Suppressor macrophage treated with lipopolysaccharide for 4 hours (primary cell): ENCODE results near the gene POLA2.

Experiments used
- DNase-seq: peaks from one replicate; pipeline ENCODE4 v3.0.0-alpha.2; 2020

Gene POLA2

GRCh38 chr11:65288706-65289536 is 27.2 kb downstream of the POLA2 start:
- DNase-seq: no peak

GRCh38 chr11:65290448-65291165 is 28.8 kb downstream of the POLA2 start:
- DNase-seq: peak; percentile 100

GRCh38 chr11:65291613-65292012 is 29.9 kb downstream of the POLA2 start:
- DNase-seq: peak; percentile 80

DNA sequence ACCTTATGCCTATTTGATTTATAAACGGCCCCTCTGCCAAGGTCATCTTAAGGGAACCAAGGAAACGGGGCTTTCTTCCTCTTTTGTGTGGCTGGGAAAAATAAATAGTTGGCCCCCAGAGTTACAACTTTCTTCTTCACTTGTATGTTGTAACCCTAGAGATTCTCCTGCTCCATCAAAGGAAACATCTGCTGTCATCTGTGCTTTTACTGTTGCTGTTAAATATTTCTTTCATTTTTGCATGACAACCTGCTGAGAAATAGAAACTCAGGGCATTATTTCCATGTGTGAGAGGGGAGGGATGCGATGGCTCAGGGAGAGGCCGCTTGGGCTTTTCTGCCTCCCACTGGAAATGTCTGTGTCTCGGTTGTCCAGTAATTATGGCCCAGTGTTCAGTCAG is 31.1 kb downstream of the POLA2 start:
- peak; percentile 84 for DNase-seq

- no peak for DNase-seq
Observed at GRCh38 chr11:65293909-65294381, 32.2 kb downstream of the POLA2 start.

DNA sequence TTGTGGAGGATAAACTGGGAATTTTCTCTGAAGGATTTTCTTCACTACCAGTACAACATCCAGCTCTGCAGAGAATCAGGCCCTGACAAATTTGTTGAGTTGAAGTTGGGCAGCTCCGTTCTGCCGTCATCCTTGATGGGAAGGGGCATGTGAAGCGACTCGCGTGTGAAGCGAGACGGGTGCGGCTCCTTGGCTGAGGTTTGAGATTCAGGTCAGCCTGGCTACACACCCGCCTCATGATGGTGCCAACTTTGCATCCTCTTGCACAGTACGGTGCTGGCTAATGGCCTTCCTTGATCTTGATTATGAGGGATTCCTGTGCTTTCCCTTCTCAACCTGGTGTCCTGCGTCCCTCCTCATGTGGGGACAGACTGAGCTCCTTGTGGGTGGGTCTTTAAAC is 33.2 kb downstream of the POLA2 start:
- DNase-seq: no peak

DNA sequence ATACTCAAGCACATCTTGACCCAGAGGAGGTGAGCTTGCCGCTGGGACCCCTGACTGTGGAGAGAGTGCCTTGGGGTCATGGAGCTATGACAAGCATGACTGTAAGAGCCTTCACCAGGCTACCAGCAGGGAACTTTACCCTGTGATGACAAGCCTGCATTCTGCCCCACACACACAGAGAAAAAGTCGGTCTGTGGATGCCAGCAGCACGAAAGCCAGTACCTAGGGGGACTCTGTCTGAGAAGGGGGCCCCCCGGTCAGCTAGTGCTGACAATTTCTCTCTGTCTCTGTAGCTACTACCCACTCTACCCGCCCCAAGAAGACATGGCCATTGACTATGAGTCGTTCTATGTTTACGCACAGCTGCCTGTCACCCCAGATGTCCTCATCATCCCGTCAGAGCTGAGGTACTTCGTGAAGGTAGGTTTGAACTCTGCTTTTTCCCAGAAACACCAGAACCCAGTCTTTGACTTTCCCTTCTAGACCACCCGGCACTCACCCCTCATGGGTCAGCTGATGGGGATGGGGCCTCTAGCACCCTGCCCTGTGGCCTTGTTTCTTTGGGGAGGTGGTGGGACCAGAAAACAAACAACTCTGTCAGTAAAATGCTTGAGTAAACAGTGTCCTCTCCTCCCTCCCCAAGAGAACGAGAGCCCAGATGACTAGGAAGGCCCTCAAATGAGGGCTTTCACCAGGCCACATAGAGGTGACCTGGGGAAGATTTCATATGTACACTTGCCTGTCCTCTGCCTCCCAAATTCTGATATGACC is 34.0 kb downstream of the POLA2 start:
- no peak for DNase-seq

DNA sequence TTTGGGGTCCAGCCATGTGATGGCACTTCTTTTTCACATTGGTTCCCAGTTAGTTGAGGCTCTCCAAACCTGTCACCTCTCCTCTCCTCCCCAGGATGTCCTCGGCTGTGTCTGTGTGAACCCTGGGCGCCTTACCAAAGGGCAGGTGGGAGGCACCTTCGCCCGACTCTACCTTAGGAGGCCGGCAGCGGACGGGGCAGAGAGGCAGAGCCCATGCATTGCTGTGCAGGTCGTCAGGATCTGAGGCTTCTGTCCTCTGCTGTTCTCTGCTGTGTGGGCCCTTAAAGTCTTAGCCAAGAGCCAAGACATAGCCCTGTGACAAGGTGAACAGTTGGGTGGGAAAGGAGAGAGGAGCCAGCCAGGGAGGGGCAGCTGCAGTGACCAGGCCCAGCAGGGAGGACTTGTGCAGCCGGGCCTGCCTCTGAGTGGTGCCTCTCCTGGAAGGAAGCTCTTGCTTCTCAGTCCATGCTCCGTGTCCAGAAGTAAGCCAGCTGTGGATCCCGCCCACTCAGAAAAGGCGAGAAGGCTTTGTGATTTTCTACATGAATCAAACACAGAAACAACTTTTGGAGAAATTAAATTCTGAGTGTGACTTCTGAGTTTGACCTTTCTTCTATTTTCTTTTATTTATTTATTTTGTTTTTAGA is 35.4 kb downstream of the POLA2 start:
- DNase-seq: no peak

GRCh38 chr11:65298131-65298535 is 36.4 kb downstream of the POLA2 start:
- no peak for DNase-seq

GRCh38 chr11:65298655-65299179 is 37.0 kb downstream of the POLA2 start:
- DNase-seq: no peak

GRCh38 chr11:65300621-65301275 is 39.0 kb downstream of the POLA2 start:
- DNase-seq: no peak

DNA sequence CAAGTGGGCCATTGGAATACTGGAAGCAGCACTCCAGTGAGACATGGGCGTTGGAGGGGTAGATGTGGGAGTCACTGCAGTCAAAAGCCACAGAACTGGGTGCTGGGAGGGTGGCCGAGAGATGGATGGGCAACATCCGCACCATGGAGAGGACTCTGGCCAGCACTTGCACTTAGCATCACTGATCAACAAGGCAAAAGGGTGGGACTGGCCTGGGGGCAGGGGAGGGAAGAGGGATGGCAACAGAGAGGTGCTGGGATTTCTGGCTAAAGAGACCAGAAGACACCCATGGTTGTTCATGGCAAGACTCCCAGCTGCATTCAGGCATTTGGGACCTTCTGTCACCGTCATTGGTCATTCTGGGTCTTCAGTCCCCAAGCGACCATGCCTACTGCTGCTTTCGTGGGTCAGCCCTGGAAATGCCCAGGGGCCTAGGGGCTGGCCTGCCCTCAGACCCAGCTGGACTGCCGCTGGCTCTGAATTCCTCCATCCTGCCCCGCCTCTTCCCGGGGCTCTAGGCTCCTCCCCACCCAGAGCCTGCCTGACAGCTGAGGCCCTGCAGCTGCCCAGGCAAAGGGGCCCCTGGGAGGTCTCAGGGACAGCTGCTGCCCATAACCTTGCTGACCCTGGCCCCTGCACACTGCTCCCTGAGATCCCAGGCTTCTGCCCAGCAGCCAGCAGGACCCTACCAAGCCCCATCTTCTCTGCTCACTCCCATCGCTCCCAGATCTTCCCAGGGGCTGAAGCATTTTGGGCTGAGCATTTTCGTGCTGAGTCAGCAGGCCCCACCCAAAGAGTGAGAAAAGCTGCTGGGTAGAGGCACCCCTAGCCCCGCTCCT is 39.9 kb downstream of the POLA2 start:
- DNase-seq: no peak

DNA sequence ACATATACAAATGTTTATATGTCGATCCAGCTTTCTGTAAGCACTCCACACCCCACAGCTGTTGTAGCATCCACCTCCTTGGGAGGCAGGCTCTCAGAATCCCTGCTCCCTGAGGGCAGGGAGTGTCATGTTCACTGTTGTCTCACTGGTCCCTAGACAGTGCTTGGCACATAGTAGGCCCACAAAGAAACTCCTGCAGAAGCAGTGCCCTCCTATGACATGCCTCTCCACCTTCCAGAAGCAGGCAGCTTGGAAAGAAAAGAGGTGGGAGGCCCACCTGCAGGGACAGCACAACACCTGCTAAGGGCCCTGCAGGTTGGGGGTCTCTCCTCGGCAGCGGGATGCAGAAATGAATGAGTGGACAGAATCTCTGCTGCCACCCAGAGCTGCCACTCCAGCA is 41.8 kb downstream of the POLA2 start:
- no peak for DNase-seq

GRCh38 chr11:65304110-65304509 is 42.3 kb downstream of the POLA2 start:
- no peak for DNase-seq

GRCh38 chr11:65304613-65305012 is 42.9 kb downstream of the POLA2 start:
- DNase-seq: no peak

GRCh38 chr11:65305501-65306268 is 43.9 kb downstream of the POLA2 start:
- DNase-seq: no peak

- DNase-seq: peak; percentile 70
Observed at GRCh38 chr11:65307298-65308229, 45.8 kb downstream of the POLA2 start.

DNA sequence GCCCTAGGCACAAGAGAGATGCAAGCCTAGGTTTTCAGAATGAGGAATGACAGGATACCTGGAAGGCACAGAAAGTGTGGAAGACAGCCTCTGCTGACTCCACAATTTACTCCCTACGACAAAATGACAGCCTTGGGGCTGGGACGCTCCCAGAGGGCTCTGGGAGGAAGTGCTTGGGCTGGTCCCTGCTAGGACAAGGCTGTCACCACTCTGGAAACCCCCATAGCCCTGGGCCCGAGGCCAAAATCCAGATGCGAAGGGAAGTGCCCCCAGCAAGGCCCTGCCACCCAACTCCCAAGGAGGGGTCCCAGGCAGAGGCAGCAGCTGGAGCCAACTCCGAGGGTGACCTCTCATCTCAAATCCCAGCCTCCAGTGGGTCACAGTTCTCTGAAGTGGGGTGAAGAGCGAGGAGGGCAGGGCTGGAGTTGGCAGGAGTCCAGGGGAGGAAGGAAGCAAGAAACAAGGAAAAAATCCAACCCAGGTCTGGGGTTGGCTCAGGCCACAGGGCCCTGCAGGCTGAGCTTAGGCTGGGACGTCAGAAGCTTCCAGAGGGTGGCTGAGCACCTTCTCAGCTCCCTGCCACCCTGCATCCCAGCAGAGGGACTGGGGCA is 46.6 kb downstream of the POLA2 start:
- DNase-seq: peak; percentile 95

DNA sequence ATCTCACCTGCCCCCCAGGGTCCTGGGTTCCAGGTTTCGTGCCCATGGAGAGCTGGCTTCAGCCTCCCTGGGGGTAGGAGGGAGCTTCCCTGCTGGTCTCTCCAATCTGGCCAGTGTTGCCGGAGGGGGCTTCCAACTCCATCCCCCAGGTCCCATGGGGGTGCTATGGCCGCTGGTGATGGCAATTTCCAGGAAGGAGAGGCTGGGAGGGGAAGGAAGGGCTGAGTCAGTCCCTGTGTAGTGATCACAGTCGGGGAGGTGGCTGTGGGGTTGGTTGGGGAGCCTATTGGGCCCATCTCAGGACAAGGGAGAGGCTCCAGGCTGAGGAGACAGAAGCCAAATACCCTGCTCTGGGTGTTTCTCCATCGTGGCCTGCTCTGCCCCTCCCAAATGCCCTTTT is 47.2 kb downstream of the POLA2 start:
- peak; percentile 67 for DNase-seq
